ENCODE measurements around the gene KDM6A.
"Not testable (repeated sequence)": the region's sequence is repeated elsewhere in the genome, so short reads cannot be mapped to it uniquely, and the experiment has no call there.

The KDM6A gene

GRCh38 chrX:45001048-45001447, 128.1 kb downstream of the KDM6A start:
- no peak for DNase-seq (ENCODE audit: low read depth in 4 of 4, low spot score in 1 of 4)

- no peak for DNase-seq (ENCODE audit: low read depth in 4 of 4, low spot score in 1 of 4)
Observed at GRCh38 chrX:45003085-45003484, 130.1 kb downstream of the KDM6A start.

- DNase-seq (ENCODE audit: low read depth in 4 of 4, low spot score in 1 of 4), result no peak
Observed at GRCh38 chrX:45006002-45006800, 133.2 kb downstream of the KDM6A start.

GRCh38 chrX:45007598-45007997, 134.6 kb downstream of the KDM6A start:
- no peak for DNase-seq (ENCODE audit: low read depth in 4 of 4, low spot score in 1 of 4)

GRCh38 chrX:45009371-45010000, 136.5 kb downstream of the KDM6A start:
- no peak for DNase-seq (ENCODE audit: low read depth in 4 of 4, low spot score in 1 of 4)

- DNase-seq (ENCODE audit: low read depth in 4 of 4, low spot score in 1 of 4), result no peak
Observed at GRCh38 chrX:45011131-45011530, 138.1 kb downstream of the KDM6A start.

- DNase-seq (ENCODE audit: low read depth in 4 of 4, low spot score in 1 of 4), result no peak
Observed at GRCh38 chrX:45011597-45011996, 138.6 kb downstream of the KDM6A start.

- no peak for DNase-seq (ENCODE audit: low read depth in 4 of 4, low spot score in 1 of 4)
Observed at GRCh38 chrX:45017946-45018345, 145.0 kb downstream of the KDM6A start.

GRCh38 chrX:45022150-45022549, 149.2 kb downstream of the KDM6A start:
- DNase-seq (ENCODE audit: low read depth in 4 of 4, low spot score in 1 of 4), result no peak

- DNase-seq (ENCODE audit: low read depth in 4 of 4, low spot score in 1 of 4), result no peak
Observed at GRCh38 chrX:45024501-45024900, 151.5 kb downstream of the KDM6A start.

GRCh38 chrX:45026036-45026435, 153.0 kb downstream of the KDM6A start:
- no peak for DNase-seq (ENCODE audit: low read depth in 4 of 4, low spot score in 1 of 4)

- DNase-seq (ENCODE audit: low read depth in 4 of 4, low spot score in 1 of 4), result no peak
Observed at GRCh38 chrX:45031830-45032378, 158.9 kb downstream of the KDM6A start.

GRCh38 chrX:45035071-45035470, 162.1 kb downstream of the KDM6A start:
- no peak for DNase-seq (ENCODE audit: low read depth in 4 of 4, low spot score in 1 of 4)

GRCh38 chrX:45036161-45036560, 163.2 kb downstream of the KDM6A start:
- DNase-seq (ENCODE audit: low read depth in 4 of 4, low spot score in 1 of 4), result no peak

GRCh38 chrX:45040137-45040536, 167.1 kb downstream of the KDM6A start:
- DNase-seq (ENCODE audit: low read depth in 4 of 4, low spot score in 1 of 4), result not testable (repeated sequence)

- no peak for DNase-seq (ENCODE audit: low read depth in 4 of 4, low spot score in 1 of 4)
Observed at GRCh38 chrX:45046417-45046816, 173.4 kb downstream of the KDM6A start.

GRCh38 chrX:45050558-45050957, 177.6 kb downstream of the KDM6A start:
- DNase-seq (ENCODE audit: low read depth in 4 of 4, low spot score in 1 of 4), result no peak

GRCh38 chrX:45056428-45057145, 183.6 kb downstream of the KDM6A start:
- DNase-seq (ENCODE audit: low read depth in 4 of 4, low spot score in 1 of 4), result no peak

- DNase-seq (ENCODE audit: low read depth in 4 of 4, low spot score in 1 of 4), result not testable (repeated sequence)
Observed at GRCh38 chrX:45059906-45060305, 186.9 kb downstream of the KDM6A start.

GRCh38 chrX:45063319-45064095, 190.5 kb downstream of the KDM6A start:
- no peak for DNase-seq (ENCODE audit: low read depth in 4 of 4, low spot score in 1 of 4)

GRCh38 chrX:45068569-45068968, 195.6 kb downstream of the KDM6A start:
- DNase-seq (ENCODE audit: low read depth in 4 of 4, low spot score in 1 of 4), result no peak
